GM21786 (cell line): Measurements from ENCODE around the gene SNRPD2.
"Not testable (repeated sequence)": the region's sequence is repeated elsewhere in the genome, so short reads cannot be mapped to it uniquely, and the experiment has no call there.

Experiments
- ATAC-seq: cut with Tn5 transposase; IDR thresholded peaks from one replicate; pipeline ENCODE4 v1.9.1; 2021; ENCODE audit not compliant: unreplicated experiment

Gene SNRPD2

GRCh38 chr19:45691516-45692186, at the start of gene SNRPD2:
Gene SNRPD2, minus strand, starts transcription at chr19:45691953. Its CDS starts 65 bp downstream, at chr19:45691888.
- peak; percentile 28 for ATAC-seq

- no peak for ATAC-seq
Observed at GRCh38 chr19:45739498-45740439, 48.0 kb upstream of the SNRPD2 start.

- no peak for ATAC-seq
Observed at GRCh38 chr19:45733160-45733810, 41.5 kb upstream of the SNRPD2 start, which contains the start of gene MEIOSIN. Gene MEIOSIN, plus strand, starts transcription at chr19:45733439. Its CDS starts 1,938 bp downstream, at chr19:45735377.

GRCh38 chr19:45730368-45731288, 38.9 kb upstream of the SNRPD2 start, which contains the start of gene FBXO46:
Gene FBXO46, minus strand, starts transcription at chr19:45730896. Its CDS starts 17,401 bp downstream, at chr19:45713495.
- ATAC-seq = peak; percentile 85

GRCh38 chr19:45729800-45730290, 38.1 kb upstream of the SNRPD2 start:
- ATAC-seq = no peak

- ATAC-seq = not testable (repeated sequence)
Observed at GRCh38 chr19:45728683-45729082, 36.9 kb upstream of the SNRPD2 start.

- not testable (repeated sequence) for ATAC-seq
Observed at GRCh38 chr19:45720065-45720464, 28.3 kb upstream of the SNRPD2 start.

- no peak for ATAC-seq
Observed at GRCh38 chr19:45717983-45718650, 26.4 kb upstream of the SNRPD2 start.

GRCh38 chr19:45717131-45717982, 25.6 kb upstream of the SNRPD2 start:
- peak; percentile 91 for ATAC-seq

- ATAC-seq = no peak
Observed at GRCh38 chr19:45716359-45717130, 24.8 kb upstream of the SNRPD2 start.

GRCh38 chr19:45715139-45715538, 23.4 kb upstream of the SNRPD2 start:
- no peak for ATAC-seq

GRCh38 chr19:45713141-45713540, 21.4 kb upstream of the SNRPD2 start:
- ATAC-seq = no peak

GRCh38 chr19:45712699-45713067, 20.9 kb upstream of the SNRPD2 start:
- no peak for ATAC-seq

GRCh38 chr19:45711851-45712698, 20.3 kb upstream of the SNRPD2 start:
- no peak for ATAC-seq

- no peak for ATAC-seq
Observed at GRCh38 chr19:45710356-45711130, 18.8 kb upstream of the SNRPD2 start.
